HG03039 (cell line): ENCODE measurements around the gene NTNG2.

Experiments used
- ATAC-seq: cut with Tn5 transposase; IDR thresholded peaks from one replicate; pipeline ENCODE4 v1.9.1; 2021; ENCODE audit warnings: mild to moderate bottlenecking, moderate library complexity; ENCODE audit not compliant: unreplicated experiment

NTNG2 gene

DNA sequence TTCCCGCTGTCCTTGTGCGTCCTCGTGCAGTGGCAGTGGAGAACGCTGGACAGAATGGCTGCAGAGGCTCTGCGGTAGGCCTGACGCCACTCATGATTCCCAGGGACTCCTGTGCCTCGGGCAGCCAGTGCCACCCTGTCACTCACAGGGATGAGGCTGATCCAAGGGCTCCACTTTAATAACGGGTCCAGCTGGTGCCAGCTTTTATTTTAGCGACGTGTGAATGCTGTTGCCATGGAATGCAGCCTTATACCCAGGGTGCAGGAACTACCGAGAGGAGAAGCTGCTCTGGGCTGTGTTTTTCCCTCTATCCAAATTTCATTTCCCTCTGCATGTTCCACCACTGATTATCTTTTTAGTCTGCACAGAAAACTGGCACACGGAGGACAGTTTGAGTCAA, 15.8 kb upstream of the NTNG2 start:
- ATAC-seq, result no peak

DNA sequence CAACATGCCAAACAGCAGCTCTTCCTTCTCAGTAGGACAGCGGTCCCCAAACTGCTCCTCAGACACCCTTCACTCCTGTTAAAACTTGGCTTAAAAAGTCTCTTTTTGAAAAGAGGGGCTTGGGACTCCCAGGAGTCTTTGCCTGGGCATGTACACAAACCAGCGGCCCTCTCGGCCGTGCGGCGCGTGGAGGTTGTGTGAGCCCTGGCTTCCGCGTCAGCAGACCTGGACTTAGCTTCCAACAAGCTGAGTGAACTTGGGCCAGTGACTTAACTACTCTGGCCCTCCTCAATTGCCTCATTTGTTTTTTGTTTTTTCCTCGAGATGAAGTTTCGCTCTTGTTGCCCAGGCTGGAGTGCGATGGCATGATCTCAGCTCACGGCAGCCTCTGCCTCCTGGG, 15.3 kb upstream of the NTNG2 start:
- no peak for ATAC-seq

DNA sequence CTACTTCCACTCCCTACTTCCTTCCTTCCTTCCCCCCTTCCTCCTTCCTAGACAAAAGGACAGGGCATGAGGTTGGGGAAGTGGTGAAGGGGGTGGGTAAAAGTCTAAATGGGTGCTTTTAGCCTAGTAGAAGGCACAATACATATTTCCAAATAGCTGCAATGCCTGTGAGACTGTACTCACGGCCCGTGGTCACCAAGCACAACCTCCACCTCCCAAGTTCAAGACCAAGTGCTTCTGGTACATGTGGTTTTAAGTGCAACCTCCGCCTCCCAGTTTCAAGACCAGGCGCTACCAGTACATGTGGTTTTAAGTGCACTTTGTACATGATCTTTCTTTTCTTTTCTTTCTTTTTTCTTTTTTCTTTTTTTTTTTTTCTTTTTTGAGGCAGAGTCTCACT, 14.5 kb upstream of the NTNG2 start:
- ATAC-seq, result no peak

DNA sequence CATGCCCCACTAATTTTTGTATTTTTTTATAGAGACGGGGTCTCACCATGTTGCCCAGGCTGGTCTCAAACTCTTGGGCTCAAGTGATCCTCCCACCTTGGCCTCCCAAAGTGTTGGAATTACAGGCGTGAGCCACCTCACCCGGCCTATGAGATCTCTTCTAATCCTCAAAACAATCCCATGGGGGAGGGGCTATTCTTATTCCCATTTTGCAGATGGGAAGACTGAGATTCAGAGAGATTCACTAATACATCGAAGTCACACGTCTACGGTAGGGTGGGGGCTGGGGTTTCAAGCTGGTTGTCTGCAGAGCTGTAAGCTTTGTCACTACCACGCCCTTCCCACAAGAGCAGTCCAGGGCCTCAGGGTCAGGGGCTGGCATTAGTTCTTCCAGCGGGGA, 14.0 kb upstream of the NTNG2 start:
- ATAC-seq, result no peak

DNA sequence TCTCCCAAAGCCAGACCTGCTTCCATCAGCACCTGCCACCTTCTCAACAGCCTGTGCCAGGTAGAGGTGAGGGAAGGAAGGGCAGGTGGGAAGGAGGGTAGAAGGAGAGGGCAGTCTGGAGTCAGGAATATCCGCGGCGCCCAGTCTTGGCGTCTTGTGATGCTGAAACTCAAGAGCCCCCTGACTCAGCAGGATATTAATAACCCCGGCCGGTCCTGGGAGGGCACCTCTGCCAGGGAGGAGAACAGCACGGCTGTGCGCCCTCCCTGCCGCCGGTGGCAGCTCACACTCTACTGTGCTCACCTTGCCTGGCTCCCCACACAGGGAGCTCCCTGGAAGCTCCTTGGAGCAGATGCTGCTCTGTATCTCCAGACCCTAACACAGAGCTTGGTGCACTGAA, 11.6 kb upstream of the NTNG2 start:
- no peak for ATAC-seq

DNA sequence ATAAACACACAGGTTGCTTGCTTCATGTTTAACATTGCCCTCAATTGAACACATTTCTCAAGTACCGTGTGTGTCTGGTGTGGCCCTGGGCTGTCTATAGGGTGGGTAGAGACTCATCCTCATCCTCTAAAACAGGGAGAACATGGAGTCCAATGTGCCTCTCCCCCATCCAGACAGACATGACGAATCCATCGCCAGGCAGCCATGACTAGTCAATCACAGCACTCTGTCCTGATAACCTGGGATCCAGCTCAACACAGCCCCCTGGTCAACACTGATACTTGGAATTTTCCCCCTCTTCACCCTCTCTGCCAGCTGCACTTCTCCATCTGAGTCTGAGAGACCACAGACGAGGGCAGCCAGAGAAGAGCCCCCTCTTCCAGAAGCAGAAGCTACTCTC, 10.7 kb upstream of the NTNG2 start:
- ATAC-seq, result no peak

DNA sequence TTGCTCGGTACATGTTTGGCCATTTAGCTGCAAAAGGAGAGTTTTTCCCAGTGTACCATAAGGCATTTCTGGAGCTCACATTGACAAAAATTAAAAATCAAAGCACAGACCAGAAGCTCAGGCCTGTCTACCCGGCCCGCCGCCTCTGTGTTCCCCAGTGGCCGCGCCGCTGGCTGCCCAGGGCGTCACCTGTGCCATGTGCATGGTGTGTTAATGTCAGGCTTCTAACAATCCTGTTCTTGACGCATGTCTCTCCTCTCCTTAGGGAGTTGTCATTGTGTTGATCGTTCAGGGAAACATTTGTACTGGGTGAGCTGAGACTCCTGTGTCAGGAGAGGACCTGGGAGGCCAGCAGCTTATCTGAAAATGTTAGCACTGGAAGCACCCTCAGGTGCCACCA, 9.6 kb upstream of the NTNG2 start:
- ATAC-seq, result no peak

DNA sequence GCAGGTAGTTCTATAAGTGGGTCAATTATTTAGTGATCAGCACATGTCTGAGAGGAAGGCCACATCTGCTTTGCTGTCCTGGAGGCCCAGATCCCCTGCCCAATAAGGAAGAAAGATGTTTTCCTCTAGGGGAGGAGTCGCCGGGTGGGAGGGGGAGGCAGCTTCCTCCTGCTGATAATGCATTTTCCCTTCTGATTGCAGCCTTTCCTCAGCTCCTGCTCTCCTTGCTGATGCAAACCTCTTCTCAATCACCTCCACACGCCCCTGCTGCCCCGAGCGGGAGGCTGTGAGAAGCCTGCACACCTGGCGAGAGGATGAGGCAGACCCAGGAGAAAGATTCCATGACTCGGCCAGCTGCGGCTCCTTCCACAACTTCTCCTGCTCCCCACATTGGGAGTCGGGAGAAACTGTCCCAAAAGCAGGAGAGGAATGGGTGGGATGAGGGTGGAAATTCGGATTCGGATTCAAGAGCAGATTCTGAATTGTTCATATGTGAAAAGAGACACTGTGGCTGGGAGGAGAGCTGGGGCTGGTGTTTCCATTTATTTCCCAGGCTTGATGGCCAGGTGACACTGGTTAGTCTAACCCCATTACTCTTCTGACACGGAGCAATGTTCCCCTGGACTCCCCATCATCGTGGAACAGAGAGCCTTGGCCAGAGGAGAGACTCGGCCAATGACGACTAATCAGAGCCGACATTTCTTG, 6.8 kb upstream of the NTNG2 start:
- no peak for ATAC-seq

DNA sequence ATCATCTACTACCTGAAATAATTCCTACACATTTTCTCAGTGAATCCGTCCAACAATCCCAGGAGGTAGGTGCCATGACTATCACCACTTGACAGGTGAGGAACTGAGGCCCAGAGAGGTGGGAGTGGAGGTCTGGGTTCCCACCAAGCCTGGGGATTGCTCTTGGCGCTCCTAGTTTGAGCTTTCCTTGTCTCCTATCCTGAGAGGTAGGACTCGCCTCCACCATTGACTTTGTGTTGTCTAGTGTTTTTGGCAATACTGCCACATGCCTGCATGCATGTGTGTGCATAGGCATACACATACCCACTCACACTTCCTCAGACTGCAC, 6.3 kb upstream of the NTNG2 start:
- ATAC-seq, result no peak

DNA sequence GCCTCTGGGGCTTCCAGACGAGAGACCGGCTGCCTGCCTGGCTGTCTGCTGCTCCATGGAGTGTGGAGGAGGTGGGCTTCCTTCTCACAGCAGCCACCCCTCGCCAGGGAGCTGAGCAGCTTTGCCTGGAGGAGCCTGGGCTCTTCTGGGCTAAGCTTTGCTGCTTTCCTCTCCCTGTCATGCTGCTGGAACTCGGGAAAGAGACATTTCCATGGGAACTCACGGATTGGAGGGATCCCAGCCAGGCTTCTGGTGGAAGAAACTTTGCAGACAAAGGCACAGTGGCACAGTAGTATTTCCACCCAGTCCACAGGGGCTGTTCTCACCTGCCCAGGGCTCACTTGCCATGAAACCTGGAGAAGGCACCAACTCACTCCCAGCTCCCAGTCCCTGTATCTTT, 5.6 kb upstream of the NTNG2 start:
- no peak for ATAC-seq

DNA sequence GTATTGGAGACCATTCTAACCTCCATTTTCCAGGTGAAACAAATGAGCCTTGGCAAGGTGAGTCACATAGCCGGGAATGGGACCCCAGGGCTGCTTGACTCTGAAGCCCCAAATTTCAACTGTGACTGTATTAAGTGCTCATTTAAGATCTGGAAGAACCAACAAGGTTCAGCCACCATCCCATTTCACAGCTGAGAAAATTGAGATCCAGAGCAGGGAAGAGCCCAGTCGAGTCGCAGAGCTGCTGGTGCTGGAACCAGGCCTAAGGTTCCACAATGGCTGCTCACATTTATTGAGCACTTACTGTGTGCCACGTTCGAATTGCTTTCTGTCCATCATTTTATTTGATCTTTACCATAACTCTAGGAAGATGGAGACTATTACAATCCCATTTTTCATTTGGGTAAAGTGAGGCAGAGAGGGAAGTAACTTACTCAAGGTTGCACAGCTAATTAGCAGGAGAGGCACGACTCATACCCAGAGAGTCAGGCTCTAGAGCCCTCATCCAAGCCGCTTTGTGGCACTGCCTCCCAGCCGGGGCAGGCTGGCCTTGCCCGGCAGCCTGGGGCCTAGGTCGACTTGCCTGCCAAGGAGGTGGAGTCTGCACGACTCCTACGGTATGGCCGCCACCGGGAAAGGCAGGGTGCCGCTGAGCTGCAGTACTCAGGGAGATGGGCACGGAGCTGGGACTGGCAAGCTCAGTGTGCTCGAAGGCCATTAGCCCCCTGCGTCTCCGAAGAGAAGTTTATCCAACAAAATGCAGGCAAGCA, 4.3 kb upstream of the NTNG2 start:
- ATAC-seq, result no peak

DNA sequence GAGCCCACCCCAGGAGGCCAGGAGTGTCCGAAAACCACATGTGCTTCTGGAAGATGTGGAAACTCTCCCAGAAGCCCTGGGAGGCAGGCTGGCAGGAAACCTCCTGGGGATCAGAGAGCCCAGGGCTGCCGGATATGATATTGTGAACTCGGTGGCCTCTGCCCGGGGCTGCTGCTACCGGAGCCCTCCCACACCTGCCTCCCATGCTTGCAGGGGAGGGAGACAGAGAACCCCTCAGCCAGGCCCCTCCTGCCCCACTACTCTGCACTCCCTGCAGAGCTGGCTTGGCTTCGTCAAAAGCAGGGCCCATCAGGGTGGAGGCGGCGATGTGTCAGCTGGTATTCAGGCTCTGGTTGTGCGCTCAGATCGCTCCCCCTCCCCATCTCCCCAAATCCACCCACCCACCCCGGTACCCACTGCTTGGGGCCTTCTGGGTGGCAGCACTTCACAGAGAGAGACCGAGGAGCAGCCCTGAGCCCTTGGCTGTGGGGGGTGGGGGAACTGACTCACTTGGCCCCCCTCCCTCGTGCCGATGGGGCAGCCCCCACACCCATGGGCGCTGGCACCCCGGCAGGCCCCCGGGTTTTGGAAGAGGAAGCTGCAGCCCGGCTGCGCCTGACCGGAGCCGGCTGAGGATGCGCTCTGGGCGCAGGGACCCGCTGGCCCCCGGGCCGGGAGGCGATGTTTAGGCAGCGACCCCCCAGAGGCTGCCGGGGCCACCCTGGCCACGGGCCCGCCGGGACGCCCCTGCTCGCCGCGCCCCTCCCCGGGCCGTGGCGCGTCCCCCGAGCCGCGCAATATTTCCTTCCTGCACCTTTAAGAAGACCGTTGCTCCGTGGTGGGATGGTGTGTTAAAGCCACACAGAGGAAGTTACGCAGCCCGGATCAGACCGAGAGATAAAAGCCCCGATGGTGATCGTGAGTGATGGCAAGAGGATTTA, 786 bp upstream of the NTNG2 start:
- no peak for ATAC-seq

DNA sequence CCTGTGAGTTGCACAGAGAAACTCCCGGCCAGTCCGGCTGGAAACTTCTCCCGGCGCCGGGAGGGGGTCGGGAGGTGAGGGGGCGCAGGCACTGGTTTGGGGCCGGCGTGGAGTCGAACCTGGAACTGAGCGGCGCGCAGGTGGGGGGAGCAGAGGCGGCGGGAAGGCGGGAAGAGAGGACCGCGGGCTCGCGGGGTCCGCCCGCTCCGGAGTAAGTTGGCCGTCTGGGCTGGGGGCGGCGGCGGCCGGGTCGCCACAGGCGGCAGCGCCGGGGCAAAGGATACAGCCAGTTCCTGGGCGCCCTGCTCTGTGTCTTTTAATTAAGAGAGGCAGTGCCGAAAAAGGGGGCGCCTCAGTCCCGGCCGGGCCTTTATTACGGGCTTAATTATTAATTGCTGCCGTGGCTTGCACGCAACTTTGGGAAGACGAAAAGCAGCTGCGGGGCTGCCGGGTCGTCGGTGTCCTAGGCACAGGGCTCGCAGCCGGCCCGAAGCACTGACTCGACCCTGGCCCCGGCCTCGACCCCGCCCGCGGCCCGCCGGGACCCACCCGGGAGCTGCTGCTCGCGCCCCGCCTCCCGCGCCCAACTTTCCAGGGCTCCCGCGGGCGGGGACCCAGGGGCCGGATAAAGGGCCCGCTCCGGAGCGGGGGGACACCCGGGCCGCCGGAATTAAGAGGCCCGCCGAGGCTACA, 1.1 kb downstream of the NTNG2 start:
- no peak for ATAC-seq

DNA sequence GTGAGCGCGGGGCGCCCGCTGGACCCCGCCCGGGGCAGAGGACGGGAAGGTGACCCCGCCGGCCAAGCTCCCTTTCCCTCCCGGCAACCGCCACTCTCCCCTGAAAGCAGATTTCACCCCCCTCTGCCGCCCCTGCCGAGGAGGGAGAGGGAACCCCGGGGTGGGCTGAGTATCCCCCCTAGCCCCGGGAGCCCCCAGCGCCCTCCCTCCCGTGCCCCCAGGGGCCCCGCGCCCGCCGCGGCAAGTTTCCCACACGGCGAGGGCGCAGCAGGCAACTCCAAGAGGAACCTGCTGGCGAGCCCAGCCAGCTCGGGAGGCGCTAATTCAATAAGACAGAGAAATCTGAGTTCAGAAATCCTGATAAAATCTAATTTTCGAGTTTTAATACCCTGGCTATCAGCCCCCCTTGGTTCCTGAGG, 1.6 kb downstream of the NTNG2 start:
- ATAC-seq, result no peak

DNA sequence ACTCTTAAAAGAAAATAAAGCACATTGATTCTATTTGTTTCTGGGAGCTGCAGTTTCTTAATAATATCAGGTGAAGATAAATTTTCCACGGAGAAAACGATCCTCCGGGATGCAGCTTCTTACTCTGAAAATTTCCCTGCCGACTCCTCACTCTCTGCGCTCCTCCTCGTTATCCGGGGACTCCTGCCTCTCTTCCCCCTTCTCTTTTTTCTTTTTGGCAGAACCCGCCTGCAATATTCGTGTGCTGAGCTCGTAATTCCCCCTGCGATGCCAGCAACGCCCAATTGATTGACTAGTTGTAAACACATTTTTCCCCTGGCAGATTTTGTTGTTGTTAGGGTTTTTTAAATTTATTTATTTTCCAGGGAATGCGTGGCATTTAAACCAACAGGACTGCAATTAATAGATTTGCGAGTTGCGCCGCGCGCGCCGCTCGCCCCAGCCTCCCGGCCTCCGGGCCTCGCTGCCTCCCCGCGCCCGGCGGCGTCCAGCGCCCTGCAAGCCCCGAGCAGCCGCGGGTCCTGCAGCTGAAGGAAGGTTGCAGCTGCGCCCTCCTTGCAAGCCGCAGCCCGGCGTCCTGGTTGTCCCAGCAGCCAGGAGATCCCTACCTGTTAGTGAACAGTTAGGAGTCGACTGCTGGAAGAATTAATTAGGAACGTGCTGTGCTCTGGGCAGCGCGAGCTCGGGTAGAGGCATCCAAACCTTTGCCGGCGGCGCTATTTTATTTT, 2.2 kb downstream of the NTNG2 start:
- no peak for ATAC-seq

DNA sequence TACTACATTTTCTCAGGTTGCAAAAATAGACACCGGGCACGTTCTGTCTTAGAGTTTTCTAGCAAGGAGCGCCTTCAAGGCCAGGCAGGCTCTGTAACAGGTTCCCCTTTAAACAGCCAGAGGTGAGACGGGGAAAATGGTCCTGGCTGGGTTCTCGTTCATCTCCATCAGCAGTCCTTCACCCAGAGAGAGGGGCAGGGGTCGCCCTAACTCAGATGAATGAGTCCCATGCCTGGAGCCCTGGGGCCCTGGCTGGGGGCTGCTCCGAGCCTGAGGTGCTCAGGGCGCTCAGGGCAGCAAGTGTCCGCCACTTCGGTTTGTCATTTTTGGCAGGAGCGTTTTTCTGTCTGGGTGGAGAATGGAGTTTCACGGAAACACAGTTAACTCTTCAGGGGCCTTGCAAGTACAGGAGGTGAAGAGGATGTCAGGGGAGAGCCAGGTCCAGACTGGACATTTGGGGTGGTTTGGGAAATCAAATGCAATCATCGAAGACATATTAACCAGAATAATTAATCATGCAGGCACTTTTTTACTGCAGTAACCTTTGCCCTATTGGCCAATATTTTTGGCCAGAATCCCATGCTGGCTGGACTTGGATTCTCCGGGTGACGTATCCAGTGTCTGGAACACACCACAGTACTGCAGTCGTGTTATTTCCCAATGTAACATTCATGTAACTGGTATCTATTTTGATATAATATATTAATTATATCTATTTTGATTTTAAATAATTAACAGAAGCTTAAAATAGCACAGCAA, 2.9 kb downstream of the NTNG2 start:
- ATAC-seq, result no peak

DNA sequence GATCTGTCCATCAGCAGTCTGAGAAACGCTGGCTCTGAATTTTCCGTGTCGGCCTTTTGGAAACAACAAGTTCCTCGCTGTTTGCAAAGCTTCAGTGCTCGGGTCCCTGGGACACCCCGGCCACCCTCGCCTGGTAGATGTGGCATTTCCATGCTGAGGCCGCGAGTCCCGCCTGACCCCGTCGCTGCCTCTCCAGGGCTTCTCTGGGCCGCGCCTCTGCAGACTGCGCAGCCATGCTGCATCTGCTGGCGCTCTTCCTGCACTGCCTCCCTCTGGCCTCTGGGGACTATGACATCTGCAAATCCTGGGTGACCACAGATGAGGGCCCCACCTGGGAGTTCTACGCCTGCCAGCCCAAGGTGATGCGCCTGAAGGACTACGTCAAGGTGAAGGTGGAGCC, 4.7 kb downstream of the NTNG2 start:
- ATAC-seq, result no peak

DNA sequence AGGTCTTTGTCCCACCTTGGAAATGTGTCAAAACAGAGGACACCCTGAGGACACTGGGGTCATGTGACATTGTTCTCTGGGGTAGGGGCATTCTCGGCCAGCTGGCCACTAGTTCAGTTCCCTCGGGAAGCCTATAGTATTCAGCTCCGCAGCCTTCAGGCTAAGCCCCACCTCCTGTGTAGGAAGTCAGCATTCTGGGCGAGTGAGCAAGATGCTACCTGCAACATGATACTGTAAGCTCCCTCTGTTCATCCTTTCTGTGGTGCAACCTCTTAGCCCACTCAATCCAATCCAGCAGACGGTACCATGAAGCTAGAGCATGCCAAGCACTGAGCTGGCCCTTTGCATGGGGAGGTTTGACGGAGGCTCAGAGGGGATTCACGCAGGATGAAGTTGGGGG, 5.3 kb downstream of the NTNG2 start:
- no peak for ATAC-seq

DNA sequence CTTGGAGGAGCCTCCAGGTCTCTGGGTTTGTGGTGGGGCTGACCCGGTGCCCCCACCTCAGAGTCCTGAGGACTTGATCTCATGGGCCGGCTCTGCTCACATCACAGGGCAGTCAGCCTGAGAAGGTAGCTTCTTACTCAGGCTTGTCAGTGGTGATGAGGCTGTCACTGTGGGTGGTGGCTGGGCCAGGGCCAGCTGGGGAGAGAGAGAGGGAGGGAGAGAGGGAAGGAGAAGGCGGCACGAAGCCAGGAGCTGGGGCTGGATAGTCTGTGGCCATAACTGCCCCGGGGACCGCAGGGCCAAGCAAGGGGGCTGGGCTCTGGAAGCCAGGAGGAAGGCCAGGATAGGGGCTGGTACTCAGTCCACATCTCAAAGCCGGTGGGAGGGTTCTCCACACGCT, 6.5 kb downstream of the NTNG2 start:
- no peak for ATAC-seq

DNA sequence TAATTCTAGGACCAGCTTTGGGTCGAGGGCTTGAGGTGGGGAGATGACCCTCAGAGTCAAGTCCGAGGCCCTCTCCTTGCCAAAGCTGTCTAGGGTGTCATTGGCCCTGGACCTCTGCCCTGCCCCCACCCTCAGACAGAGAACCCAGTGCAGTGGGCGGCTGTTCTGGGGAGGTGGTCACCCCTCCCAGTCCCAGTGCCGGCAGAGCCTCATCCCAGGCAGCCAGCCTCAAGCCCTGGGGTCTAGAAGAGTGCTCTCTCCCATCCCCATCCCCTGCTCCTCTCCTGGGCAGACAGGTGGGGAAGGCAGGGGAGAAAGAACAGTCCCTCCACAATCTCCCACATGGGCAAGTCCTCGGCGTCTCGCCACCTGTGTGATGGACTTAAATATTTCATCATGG, 7.0 kb downstream of the NTNG2 start:
- no peak for ATAC-seq
